ENCODE data around the gene RAVER2.

The RAVER2 gene

GRCh38 chr1:64839261-64839660 lies 94.4 kb downstream of the RAVER2 start:
- Histone ChIP-seq H3K27me3 (replicated peaks; ENCODE audit: control insufficient read depth, insufficient read depth, low read length) (no peaks in the 10 kb centered on the region), H3K4me3 (ENCODE audit: low read length) (no peak overlapping the region), H3K36me3 (ENCODE audit: control insufficient read depth, insufficient read depth, low read length, severe bottlenecking) (peaks cover 85% of the 10 kb centered on the region), H3K9ac (ENCODE audit: low read length) (no peak overlapping the region), H3K9me3 (ENCODE audit: control insufficient read depth, low read length) (no peaks in the 10 kb centered on the region), H3K4me1 (ENCODE audit: control insufficient read depth, insufficient read depth, low read length) (peaks cover 37% of the 10 kb centered on the region)
- no peak for DNase-seq (ENCODE audit: low read depth)

GRCh38 chr1:64839732-64840405 lies 95.0 kb downstream of the RAVER2 start:
- H3K4me1 ChIP-seq (ENCODE audit: control insufficient read depth, insufficient read depth, low read length) = peaks cover 32% of the 10 kb centered on the region
- peaks cover 85% of the 10 kb centered on the region for H3K36me3 ChIP-seq (ENCODE audit: control insufficient read depth, insufficient read depth, low read length, severe bottlenecking)
- H3K27me3 ChIP-seq (replicated peaks; ENCODE audit: control insufficient read depth, insufficient read depth, low read length) = no peaks in the 10 kb centered on the region
- H3K9ac ChIP-seq (ENCODE audit: low read length) = no peak overlapping the region
- no peak for DNase-seq (ENCODE audit: low read depth)
- H3K9me3 ChIP-seq (ENCODE audit: control insufficient read depth, low read length) = no peaks in the 10 kb centered on the region
- no peak overlapping the region for H3K4me3 ChIP-seq (ENCODE audit: low read length)

DNA sequence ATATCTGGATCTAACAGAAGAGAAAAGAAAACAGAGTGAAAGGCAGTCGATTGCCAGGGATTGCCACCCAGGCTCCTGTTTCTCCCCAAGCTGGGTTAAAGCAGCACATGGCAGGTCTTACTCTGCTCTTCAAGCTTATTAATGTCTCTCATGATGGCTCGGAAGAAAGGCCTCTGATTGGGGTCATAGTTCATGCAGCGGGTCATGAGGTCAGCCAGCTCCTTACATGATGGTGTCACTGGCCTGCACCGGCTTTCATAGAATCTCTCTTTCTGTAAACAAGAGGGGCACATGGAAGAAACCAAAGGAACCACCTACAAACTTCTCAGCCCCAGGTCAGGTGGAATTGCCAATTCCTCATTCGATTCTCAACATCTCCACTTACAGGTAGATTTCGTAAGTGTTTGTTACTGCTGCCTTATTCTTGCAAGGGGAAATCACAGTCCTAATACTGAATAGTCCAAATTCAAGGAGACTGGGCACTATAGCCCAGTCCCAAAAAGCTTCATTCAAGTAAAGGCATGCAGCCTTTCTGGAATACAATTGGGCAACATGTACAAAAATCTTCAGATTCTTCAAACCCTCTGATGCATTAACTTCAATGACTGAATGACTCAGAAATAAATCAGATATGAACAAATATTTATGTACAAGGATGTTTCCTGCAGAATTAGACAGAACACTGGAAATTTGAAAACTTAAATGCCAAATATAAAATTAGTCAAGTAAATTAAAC lies 96.6 kb downstream of the RAVER2 start:
- peak; percentile 72 for DNase-seq (ENCODE audit: low read depth)
- peaks cover 85% of the 10 kb centered on the region for H3K36me3 ChIP-seq (ENCODE audit: control insufficient read depth, insufficient read depth, low read length, severe bottlenecking)
- H3K9ac ChIP-seq (ENCODE audit: low read length) = peak overlapping the region; percentile 59
- H3K27me3 ChIP-seq (replicated peaks; ENCODE audit: control insufficient read depth, insufficient read depth, low read length) = no peaks in the 10 kb centered on the region
- H3K9me3 ChIP-seq (ENCODE audit: control insufficient read depth, low read length) = no peaks in the 10 kb centered on the region
- peaks cover 26% of the 10 kb centered on the region for H3K4me1 ChIP-seq (ENCODE audit: control insufficient read depth, insufficient read depth, low read length)
- peak overlapping the region; percentile 33 for H3K4me3 ChIP-seq (ENCODE audit: low read length)

- H3K4me3 ChIP-seq (ENCODE audit: low read length) = peak overlapping the region; percentile 33
- peaks cover 85% of the 10 kb centered on the region for H3K36me3 ChIP-seq (ENCODE audit: control insufficient read depth, insufficient read depth, low read length, severe bottlenecking)
- H3K4me1 ChIP-seq (ENCODE audit: control insufficient read depth, insufficient read depth, low read length) = peaks cover 26% of the 10 kb centered on the region
- H3K9me3 ChIP-seq (ENCODE audit: control insufficient read depth, low read length) = no peaks in the 10 kb centered on the region
- H3K27me3 ChIP-seq (replicated peaks; ENCODE audit: control insufficient read depth, insufficient read depth, low read length) = no peaks in the 10 kb centered on the region
- no peak for DNase-seq (ENCODE audit: low read depth)
- H3K9ac ChIP-seq (ENCODE audit: low read length) = peak overlapping the region; percentile 59
Observed at GRCh38 chr1:64842224-64842623, 97.3 kb downstream of the RAVER2 start.

- H3K4me1 ChIP-seq (ENCODE audit: control insufficient read depth, insufficient read depth, low read length) = peaks cover 26% of the 10 kb centered on the region
- H3K4me3 ChIP-seq (ENCODE audit: low read length) = no peak overlapping the region
- no peak for DNase-seq (ENCODE audit: low read depth)
- H3K9ac ChIP-seq (ENCODE audit: low read length) = no peak overlapping the region
- H3K36me3 ChIP-seq (ENCODE audit: control insufficient read depth, insufficient read depth, low read length, severe bottlenecking) = peaks cover 85% of the 10 kb centered on the region
- no peaks in the 10 kb centered on the region for H3K9me3 ChIP-seq (ENCODE audit: control insufficient read depth, low read length)
- no peaks in the 10 kb centered on the region for H3K27me3 ChIP-seq (replicated peaks; ENCODE audit: control insufficient read depth, insufficient read depth, low read length)
Observed at GRCh38 chr1:64843675-64844074, 98.8 kb downstream of the RAVER2 start.

- Histone ChIP-seq H3K9ac (ENCODE audit: low read length) (no peak overlapping the region), H3K36me3 (ENCODE audit: control insufficient read depth, insufficient read depth, low read length, severe bottlenecking) (peaks cover 87% of the 10 kb centered on the region), H3K4me1 (ENCODE audit: control insufficient read depth, insufficient read depth, low read length) (peaks cover 26% of the 10 kb centered on the region), H3K9me3 (ENCODE audit: control insufficient read depth, low read length) (no peaks in the 10 kb centered on the region), H3K4me3 (ENCODE audit: low read length) (no peak overlapping the region), H3K27me3 (replicated peaks; ENCODE audit: control insufficient read depth, insufficient read depth, low read length) (no peaks in the 10 kb centered on the region)
- DNase-seq (ENCODE audit: low read depth) = no peak
Observed at GRCh38 chr1:64844175-64844574, 99.3 kb downstream of the RAVER2 start.

DNA sequence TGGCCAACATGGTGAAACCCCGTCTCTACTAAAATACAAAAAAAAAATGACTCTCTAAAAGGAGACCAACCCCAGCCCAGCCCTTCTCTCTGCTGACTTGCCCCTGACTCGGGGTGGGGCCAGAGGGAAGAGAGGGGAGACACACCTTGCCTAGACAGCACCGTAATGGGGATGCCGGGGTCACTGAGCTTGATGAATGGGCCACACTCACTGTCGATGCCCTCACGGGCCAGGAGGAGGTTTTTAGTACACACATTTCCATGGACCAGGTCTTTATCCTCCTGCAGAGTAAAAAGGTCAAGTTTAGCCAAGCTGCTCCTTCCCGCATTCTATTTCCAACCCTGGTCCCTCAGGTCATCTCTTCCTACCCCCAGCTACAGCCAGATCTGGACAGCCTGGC lies 99.7 kb downstream of the RAVER2 start:
- Histone ChIP-seq H3K27me3 (replicated peaks; ENCODE audit: control insufficient read depth, insufficient read depth, low read length) (no peaks in the 10 kb centered on the region), H3K9ac (ENCODE audit: low read length) (no peak overlapping the region), H3K4me3 (ENCODE audit: low read length) (no peak overlapping the region), H3K9me3 (ENCODE audit: control insufficient read depth, low read length) (no peaks in the 10 kb centered on the region), H3K4me1 (ENCODE audit: control insufficient read depth, insufficient read depth, low read length) (peaks cover 26% of the 10 kb centered on the region), H3K36me3 (ENCODE audit: control insufficient read depth, insufficient read depth, low read length, severe bottlenecking) (peaks cover 87% of the 10 kb centered on the region)
- no peak for DNase-seq (ENCODE audit: low read depth)

DNA sequence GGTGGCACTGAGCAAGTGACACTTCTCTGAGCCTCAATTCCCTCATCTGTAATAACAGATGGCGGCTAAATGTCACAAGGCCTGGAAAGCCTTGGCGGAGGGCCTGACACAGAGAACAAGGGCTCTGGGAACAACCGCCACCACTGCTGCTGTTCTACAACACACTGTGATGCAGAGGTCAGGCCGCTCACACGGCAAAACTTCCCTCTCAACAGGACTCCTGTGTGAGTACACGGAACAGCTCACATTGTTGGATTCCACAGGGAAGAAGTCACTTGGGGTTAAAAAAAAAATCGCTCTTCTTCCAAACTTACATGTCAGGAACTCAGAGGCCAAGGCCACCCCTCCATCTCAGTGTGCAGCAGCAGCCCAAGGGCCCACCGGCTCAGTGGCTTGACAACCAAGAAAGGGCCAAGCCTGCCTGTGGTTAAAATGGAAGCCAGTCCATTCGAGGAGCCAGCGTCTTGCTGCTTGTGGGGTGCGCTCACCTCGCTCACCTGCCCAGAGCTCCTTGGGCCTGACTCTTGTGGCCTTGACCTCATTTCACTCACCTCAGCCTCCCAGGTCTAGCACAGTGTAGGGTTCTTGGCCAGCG lies 101.1 kb downstream of the RAVER2 start:
- Histone ChIP-seq H3K9me3 (ENCODE audit: control insufficient read depth, low read length) (no peaks in the 10 kb centered on the region), H3K4me1 (ENCODE audit: control insufficient read depth, insufficient read depth, low read length) (peaks cover 23% of the 10 kb centered on the region), H3K9ac (ENCODE audit: low read length) (no peak overlapping the region), H3K4me3 (ENCODE audit: low read length) (no peak overlapping the region), H3K27me3 (replicated peaks; ENCODE audit: control insufficient read depth, insufficient read depth, low read length) (no peaks in the 10 kb centered on the region), H3K36me3 (ENCODE audit: control insufficient read depth, insufficient read depth, low read length, severe bottlenecking) (peaks cover 87% of the 10 kb centered on the region)
- DNase-seq (ENCODE audit: low read depth) = no peak

DNA sequence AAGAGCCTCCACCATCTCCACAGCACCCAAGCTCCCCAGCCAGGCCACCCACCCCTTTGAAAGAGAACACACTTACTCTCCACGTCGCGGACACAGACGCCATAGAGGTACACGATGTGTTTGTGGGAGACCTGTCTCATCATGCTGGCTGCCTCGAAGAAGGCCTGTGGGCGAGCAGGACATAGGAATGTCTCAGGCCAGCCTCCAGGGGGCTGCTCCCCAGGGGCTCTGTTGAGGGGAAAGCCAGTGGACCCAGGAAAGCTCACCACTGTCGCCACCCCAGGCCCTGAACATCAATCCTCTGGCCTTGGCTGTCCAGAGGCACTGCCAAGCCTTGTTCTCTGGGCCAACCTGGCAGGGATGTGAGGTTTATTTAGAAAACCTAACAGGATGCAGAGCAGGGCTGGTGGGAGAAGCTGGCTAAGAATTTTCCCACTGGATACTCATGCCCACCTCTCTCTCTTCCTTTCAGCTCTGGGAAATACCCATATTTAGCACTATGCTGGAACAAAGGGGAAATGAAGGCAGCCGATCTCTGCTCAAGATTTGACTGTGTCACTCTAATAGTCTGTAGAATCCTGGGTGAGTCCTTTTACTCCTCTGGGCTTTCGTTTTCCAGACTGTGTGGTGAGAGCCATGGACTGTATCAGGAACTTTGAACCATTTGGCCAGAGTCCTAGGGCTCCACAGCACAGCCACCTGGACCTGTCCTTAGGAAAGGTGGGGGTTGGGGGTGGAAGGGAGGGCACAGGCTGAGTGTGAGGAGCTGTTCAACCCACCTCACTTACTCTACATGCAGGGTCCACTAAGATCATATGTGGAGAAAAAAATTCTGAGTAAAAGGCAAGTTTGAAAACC lies 101.9 kb downstream of the RAVER2 start:
- H3K27me3 ChIP-seq (replicated peaks; ENCODE audit: control insufficient read depth, insufficient read depth, low read length) = no peaks in the 10 kb centered on the region
- H3K9me3 ChIP-seq (ENCODE audit: control insufficient read depth, low read length) = no peaks in the 10 kb centered on the region
- no peak overlapping the region for H3K9ac ChIP-seq (ENCODE audit: low read length)
- DNase-seq (ENCODE audit: low read depth) = no peak
- H3K4me3 ChIP-seq (ENCODE audit: low read length) = no peak overlapping the region
- peaks cover 89% of the 10 kb centered on the region for H3K36me3 ChIP-seq (ENCODE audit: control insufficient read depth, insufficient read depth, low read length, severe bottlenecking)
- peaks cover 14% of the 10 kb centered on the region for H3K4me1 ChIP-seq (ENCODE audit: control insufficient read depth, insufficient read depth, low read length)

DNA sequence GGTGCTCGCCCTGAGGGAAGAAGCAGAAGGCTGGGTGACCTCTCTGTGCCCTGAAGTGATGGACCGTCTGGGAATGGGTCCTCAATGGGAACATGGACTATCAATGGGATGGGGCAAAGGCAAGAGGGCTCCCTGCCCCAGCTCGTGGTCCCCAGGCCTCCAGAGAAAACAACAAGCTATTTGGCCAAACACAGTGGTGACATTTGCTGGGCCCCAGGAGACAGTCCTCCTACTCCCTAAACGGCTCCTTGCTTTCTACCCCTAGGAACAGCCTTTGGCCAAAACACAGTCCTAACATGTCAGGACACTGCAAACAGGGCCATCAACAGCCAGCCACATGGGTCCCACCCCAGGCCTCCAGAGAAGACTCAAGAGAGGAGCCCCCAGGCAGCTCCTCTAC lies 102.8 kb downstream of the RAVER2 start:
- Histone ChIP-seq H3K27me3 (replicated peaks; ENCODE audit: control insufficient read depth, insufficient read depth, low read length) (no peaks in the 10 kb centered on the region), H3K9ac (ENCODE audit: low read length) (no peak overlapping the region), H3K4me3 (ENCODE audit: low read length) (no peak overlapping the region), H3K4me1 (ENCODE audit: control insufficient read depth, insufficient read depth, low read length) (peaks cover 6% of the 10 kb centered on the region), H3K36me3 (ENCODE audit: control insufficient read depth, insufficient read depth, low read length, severe bottlenecking) (peaks cover 97% of the 10 kb centered on the region), H3K9me3 (ENCODE audit: control insufficient read depth, low read length) (no peaks in the 10 kb centered on the region)
- DNase-seq (ENCODE audit: low read depth) = no peak

- no peaks in the 10 kb centered on the region for H3K27me3 ChIP-seq (replicated peaks; ENCODE audit: control insufficient read depth, insufficient read depth, low read length)
- H3K9me3 ChIP-seq (ENCODE audit: control insufficient read depth, low read length) = no peaks in the 10 kb centered on the region
- no peak overlapping the region for H3K4me3 ChIP-seq (ENCODE audit: low read length)
- H3K36me3 ChIP-seq (ENCODE audit: control insufficient read depth, insufficient read depth, low read length, severe bottlenecking) = peaks cover 97% of the 10 kb centered on the region
- DNase-seq (ENCODE audit: low read depth) = no peak
- no peak overlapping the region for H3K9ac ChIP-seq (ENCODE audit: low read length)
- peaks cover 2% of the 10 kb centered on the region for H3K4me1 ChIP-seq (ENCODE audit: control insufficient read depth, insufficient read depth, low read length)
Observed at GRCh38 chr1:64848136-64848535, 103.3 kb downstream of the RAVER2 start.
